CD4-positive, alpha-beta T cell treated with Interleukin-17A for 4 hours (primary cell): ENCODE results near the gene EPHA5.
"Not testable (repeated sequence)": the region's sequence is repeated elsewhere in the genome, so short reads cannot be mapped to it uniquely, and the experiment has no call there.

Experiments
- DNase-seq: peaks from one replicate; pipeline ENCODE4 v3.0.0-alpha.2; 2020; ENCODE audit warnings: mixed read lengths

The EPHA5 gene

DNA sequence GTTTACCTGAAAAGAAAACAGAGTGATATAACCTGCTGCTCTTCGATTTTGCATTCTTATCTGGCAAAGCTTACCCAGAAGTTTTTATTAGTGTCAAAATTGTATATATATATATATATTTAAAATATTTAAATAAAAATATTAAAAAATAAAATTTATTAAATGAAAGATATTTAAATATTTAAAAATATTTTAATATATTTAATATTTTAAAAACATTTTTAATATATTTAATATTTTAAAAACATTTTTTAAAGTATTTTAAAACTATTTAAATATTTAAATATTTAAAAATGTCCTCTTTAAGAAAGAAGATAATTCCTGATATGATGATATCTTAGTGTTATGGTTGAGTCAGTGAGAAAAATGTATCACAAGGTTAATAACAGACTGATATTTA is 317.2 kb downstream of the EPHA5 start:
- DNase-seq = no peak

DNA sequence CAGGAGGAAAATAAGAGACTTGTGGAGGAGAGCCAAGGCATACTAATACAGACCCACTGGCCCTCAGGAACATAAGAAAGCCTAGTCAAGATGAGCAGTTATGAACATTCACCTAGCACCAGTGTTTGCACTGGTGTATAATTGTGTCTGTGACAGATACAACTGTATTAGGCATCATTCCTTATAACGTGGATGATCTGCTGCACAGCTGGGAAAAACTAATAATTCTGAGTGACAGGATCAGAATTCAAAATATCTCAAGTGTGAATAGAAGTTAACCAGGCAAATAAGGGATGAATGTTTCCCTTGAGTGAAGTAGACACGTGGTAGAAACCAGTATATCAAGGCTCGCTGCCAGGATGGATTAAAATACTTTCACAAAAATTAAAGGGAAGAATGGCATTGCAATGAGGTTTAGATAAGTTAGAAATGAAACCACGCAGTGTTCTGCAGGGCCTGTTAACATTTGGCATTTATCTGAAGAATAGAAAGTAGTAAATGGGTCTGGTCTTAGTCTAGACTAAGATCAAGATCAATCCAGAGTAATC is 325.9 kb downstream of the EPHA5 start:
- no peak for DNase-seq

DNA sequence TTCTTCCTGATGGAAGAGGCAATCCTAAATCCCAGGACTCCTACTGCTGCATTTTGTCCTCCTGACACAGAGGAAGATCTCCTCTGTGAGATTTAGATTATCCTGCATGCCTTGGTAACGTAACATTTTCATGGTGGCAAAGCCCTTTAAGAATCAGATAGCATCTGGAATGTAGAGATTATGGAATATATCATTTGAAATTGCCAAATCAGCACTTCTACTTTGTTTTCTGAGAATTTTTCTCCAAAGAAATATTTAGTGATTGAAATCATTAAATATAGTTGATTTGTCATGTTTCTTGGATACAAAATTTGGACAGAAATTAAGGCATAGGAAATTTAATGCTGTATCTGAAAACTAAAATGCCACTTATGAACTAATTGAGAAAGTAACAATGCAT is 326.9 kb downstream of the EPHA5 start:
- no peak for DNase-seq

DNA sequence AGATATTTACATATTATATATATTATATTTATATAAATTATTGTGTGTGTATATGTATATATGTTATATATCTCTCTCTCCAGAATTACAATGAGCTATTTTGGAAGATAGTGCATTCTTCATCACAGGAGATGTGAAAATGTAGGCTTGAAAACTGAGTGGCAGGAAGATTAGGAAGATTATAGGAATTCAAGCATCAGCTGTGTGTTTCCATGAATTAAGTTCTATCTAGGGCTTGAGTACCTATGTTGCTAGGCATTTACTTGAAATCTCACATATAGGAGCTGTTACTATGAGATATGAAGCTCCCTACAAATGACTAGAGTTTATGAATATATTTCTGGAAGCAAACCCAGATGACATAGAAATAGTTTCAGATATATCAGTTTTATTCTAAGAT is 328.7 kb downstream of the EPHA5 start:
- DNase-seq = no peak

DNA sequence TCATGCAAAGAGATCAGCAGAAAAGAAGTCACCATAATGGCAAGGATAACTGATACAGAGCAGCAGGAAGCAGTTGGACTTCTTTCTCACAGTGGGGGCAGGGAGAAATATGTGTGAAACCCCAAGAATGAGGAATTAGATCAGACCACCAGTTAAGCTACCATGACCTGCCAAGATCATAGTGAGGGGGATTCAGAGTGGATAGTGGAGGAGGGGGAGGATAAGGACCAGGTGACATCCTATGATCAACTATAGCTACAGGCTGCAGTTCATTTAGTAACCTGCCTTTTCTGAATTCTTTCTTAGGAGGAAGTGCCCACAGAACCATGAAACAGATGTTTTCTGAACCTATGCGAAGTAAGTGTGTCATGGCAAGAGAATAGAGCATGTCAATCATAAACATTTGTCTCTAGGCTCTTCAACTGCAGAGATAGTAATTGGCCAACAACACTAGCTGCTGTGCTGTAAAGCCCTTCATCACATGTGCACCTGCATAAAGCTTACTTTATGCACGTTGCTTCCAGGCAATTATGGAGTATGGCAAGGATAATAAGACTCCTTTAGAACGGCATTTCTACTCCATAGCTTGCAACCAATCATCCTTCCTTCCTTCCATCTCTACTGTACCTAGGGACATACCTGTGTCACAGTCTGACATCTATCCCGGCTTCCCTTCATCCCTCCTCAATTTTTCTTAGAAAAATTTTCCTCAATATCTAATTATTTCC is 329.7 kb downstream of the EPHA5 start:
- DNase-seq = no peak

DNA sequence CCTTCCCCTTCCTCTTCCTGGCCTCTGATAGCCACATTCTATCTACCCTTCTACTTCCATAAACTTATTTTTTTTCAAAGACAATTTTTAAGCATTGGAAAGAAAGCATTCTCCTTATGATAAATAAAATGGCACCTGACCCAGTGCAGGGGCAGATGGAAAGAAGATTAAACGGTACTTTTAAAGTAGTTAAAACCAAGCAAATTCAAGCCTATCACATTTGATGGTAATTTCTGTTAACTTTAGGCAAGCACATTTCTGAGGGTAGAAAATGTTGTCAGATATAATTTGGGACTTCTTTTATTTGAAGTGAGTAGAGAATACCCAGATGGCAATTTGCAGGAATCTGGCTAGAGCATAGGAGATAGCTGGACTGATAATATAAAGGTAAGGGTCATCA is 332.9 kb downstream of the EPHA5 start:
- no peak for DNase-seq

DNA sequence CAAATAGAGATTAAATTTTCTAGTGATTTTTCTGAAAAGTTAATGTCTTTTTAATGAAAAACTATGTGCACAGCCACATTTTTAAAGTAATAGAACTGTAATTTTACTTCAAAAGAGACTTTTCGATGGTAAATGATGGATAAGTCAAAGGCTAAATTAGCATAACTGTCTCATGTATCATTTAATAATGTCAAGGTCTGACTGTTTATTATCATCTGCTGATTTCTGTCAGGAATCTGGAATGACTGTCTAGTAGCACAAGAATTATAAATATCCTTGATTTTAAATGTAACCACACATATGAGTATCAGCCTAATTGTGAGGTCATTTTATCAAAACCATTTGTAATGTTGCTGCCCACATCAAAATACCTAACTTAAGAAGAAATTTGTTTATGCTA is 333.8 kb downstream of the EPHA5 start:
- no peak for DNase-seq

DNA sequence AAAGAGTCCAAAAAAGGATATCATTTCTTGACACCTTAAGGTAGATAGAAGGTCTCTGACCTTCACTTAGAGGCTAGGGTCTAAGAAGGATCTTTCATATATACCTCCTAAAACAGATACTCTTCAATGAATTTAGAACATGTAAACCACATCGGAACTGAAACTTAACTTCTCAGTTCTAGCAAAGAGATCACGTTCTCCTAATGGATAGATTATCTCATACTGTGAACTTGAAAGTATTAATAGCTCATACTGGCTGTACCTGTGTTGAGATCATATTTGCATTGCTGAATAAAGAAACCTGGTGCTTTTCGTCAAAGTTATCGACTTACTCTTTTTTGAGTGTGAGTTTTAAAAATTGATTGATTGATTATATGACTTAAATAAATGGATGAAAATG is 353.8 kb downstream of the EPHA5 start:
- no peak for DNase-seq

DNA sequence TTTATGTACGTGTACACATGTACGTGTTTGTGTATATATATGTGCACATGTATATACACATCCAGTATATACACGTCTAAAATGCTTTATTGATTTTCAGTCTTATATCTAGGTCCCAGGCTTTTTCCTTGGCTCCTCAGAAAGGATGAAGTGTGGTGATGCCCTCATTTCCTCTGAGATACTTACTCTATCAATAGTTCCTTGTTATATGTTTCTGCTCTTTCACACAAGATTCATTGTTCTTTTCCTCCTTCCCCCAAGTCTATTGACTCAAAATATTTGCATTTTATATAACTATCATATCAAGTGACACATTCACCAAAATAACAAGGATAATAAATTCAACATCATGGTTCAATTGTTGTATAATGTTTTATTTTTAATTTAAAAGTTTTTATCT is 359.2 kb downstream of the EPHA5 start:
- no peak for DNase-seq

DNA sequence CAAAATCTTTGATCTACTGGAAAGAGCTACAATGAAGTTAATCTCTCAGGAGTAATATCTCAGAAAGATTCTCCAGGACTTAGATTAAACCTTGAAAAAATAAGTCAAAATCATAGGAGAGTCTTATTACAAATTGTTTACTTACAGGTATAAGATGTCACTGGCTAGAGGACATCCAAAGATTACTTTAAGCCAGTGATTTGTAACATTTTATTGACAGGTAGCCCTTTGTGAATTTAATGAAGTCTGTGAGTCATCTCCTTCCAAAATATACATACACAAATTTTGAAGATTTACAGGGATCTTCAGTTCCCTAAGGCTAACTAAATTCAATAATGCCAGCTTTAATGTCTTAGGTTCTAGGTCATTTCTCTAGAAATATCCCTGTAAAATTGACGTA is 359.7 kb downstream of the EPHA5 start:
- no peak for DNase-seq

DNA sequence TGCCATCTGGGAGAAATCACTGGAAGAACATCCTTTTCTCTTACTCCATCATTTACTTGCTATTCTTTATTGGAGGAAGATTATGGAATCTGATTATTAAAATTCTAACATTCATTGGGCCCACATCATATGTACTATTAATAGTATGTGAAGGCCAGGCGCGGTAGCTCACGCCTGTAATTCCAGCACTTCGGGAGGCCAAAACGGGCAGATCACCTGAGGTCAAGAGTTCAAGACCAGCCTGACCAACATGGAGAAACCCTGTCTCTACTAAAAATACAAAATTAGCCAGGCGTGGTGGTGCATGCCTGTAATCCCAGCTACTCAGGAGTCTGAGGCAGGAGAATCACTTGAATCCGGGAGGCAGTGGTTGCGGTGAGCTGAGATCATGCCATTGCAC is 361.7 kb downstream of the EPHA5 start:
- not testable (repeated sequence) for DNase-seq

DNA sequence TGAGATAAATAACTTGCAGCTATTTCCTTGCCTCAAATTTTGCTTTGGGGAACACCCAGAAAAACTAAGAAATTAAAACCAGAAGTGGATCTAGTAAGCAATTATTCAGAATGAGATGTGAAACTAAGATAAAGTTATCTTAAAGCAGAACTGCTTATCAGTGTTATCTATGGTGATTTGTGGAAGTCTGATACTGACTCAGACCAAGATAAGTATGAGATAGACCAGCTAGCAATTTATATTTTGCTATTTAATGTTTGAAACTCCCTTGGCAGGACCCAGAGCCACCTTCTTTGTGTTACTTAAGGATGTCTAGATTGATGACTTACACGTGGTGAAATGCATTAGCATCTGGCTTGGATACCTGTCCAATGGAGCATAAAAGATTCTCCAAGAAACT is 368.1 kb downstream of the EPHA5 start:
- DNase-seq = no peak

DNA sequence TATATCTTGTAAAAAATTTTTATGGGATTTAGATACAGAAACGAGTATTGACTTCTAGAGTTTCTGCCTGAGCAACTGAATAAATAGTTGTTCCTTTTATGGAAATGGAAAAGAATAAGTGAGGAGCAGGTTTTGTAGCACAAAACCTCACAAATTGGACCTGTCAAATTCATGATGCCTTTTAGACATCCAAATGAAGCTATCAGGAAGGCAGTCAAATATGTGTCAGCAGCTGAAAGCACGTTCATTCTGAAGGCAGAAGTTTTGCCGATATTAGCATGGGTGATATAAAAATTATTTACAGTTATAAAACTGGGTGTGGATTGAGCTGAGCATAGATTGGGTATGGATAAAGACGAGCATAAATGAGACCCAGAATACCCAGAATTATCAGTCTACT is 374.0 kb downstream of the EPHA5 start:
- DNase-seq = no peak

DNA sequence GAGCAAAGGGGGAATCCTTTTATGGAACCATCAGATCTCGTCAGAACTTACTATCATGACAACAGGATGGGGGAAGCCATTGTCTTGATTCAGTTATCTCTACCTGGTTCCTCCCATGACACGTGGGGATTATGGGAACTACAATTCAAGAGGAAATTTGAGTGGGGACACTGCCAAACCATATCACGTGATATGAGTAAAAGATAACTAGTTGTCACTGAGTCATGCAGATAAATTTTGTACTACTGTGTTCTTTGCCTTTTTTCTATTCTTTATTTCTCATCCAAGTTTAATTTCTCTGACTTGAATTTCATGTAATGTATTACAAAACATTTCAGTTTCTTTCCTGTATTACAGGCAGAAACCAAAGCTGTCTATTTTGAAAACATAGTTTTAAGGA is 383.2 kb downstream of the EPHA5 start:
- DNase-seq = no peak
